MCF 10A (cell line): ENCODE data around the gene BRINP3. TPM values are rescaled to one million over a fixed set of nuclear protein-coding genes. Genes with fewer than 3 reads are reported as not detected.

Experiments
- BruUV-seq: library from RNA; stranded (reverse); fragments of 400-500 nt; replicated peaks from 2 replicates; lab custom pipeline; 2021; lab: Mats Ljungman, UMichigan
- CTCF ChIA-PET: fragments of 300-600 bp; sonication (Branson Sonifier 250); formaldehyde crosslinking; extraction: SDS; loops from one replicate; lab custom pipeline; 2021; ENCODE audit warnings: antibody characterized with exemption, inconsistent platforms; lab: Yijun Ruan, JAX
- POLR2A ChIA-PET: fragments of 300-600, 350-650 bp; sonication (Branson Sonifier 250); formaldehyde crosslinking; extraction: SDS; loops from one replicate; lab custom pipeline; 2020; ENCODE audit warnings: antibody characterized with exemption, inconsistent platforms; lab: Yijun Ruan, JAX
- DNase-seq: peaks from one replicate; pipeline ENCODE4 v3.0.0-alpha.2; 2018; ENCODE audit not compliant: unreplicated experiment
- H3K27ac Mint-ChIP-seq: one replicate; pipeline ENCODE4 v1.8.0; 2022; ENCODE audit warnings: mild to moderate bottlenecking, low read depth, mixed read lengths; ENCODE audit not compliant: unreplicated experiment
- H3K27me3 Mint-ChIP-seq: one replicate; pipeline ENCODE4 v1.8.0; 2022; ENCODE audit warnings: mixed read lengths; ENCODE audit not compliant: insufficient read depth, unreplicated experiment
- H3K36me3 Mint-ChIP-seq: one replicate; pipeline ENCODE4 v1.8.0; 2022; ENCODE audit warnings: mild to moderate bottlenecking, moderate library complexity, mixed read lengths; ENCODE audit not compliant: insufficient read depth, unreplicated experiment
- H3K4me1 Mint-ChIP-seq: one replicate; pipeline ENCODE4 v1.8.0; 2022; ENCODE audit warnings: mixed read lengths; ENCODE audit not compliant: insufficient read depth, unreplicated experiment
- H3K4me3 Mint-ChIP-seq: one replicate; pipeline ENCODE4 v1.8.0; 2022; ENCODE audit warnings: mild to moderate bottlenecking, moderate library complexity, mixed read lengths; ENCODE audit not compliant: unreplicated experiment
- H3K9me3 Mint-ChIP-seq: one replicate; pipeline ENCODE4 v1.8.0; 2022; ENCODE audit warnings: mixed read lengths; ENCODE audit not compliant: unreplicated experiment
- intact Hi-C: fragments of 100-400 bp; cut with micrococcal nuclease; formaldehyde crosslinking; loops from 2 replicates; pipeline ENCODE4 v1.14.1; 2022
- total RNA-seq: library from RNA; stranded (reverse); gene quantifications from 2 replicates; pipeline ENCODE4 v1.2.3, GENCODE V29; 2022
- TF ChIP-seq, protein P1 (sequence below): fragments of 200-600 bp; IDR thresholded peaks from one replicate; pipeline ENCODE4 v1.8.0; 2022; ENCODE audit warnings: antibody characterized with exemption, mild to moderate bottlenecking; ENCODE audit not compliant: unreplicated experiment

Gene BRINP3
- total RNA-seq, 1 experiment from 2014 or later, result 0.26 TPM

DNA sequence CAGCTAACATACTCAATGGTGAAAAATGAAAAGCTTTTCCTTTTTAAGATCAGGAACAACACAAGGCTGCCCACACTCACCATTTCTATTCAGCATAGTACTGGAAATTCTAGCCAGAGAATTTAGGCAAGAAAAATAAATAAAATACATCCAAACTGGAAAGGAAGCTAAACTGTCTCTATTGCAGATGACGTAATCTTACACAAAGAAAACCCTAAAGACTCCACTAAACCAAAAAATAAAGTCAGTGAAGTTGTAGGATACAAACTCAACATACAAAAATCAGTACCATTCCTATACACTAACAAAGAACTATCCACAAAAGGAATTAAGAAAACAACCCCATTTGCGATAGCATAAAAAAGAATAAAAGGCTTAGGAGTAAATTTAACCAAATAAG, 181.2 kb downstream of the BRINP3 start:
- H3K27ac Mint-ChIP-seq, result no peak overlapping the region
- POLR2A ChIA-PET, result no interaction called here
- no TSS peak for BruUV-seq
- H3K9me3 Mint-ChIP-seq, result no peaks in the 10 kb centered on the region
- H3K4me3 Mint-ChIP-seq, result no peak overlapping the region
- H3K36me3 Mint-ChIP-seq, result no peaks in the 10 kb centered on the region
- no peak for DNase-seq
- H3K4me1 Mint-ChIP-seq, result no peaks in the 10 kb centered on the region
- no peaks in the 10 kb centered on the region for H3K27me3 Mint-ChIP-seq
- intact Hi-C loops, result no loop called here
- CTCF ChIA-PET, result no interaction called here
- TF ChIP-seq, protein P1, sequence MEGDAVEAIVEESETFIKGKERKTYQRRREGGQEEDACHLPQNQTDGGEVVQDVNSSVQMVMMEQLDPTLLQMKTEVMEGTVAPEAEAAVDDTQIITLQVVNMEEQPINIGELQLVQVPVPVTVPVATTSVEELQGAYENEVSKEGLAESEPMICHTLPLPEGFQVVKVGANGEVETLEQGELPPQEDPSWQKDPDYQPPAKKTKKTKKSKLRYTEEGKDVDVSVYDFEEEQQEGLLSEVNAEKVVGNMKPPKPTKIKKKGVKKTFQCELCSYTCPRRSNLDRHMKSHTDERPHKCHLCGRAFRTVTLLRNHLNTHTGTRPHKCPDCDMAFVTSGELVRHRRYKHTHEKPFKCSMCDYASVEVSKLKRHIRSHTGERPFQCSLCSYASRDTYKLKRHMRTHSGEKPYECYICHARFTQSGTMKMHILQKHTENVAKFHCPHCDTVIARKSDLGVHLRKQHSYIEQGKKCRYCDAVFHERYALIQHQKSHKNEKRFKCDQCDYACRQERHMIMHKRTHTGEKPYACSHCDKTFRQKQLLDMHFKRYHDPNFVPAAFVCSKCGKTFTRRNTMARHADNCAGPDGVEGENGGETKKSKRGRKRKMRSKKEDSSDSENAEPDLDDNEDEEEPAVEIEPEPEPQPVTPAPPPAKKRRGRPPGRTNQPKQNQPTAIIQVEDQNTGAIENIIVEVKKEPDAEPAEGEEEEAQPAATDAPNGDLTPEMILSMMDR, result no peak

DNA sequence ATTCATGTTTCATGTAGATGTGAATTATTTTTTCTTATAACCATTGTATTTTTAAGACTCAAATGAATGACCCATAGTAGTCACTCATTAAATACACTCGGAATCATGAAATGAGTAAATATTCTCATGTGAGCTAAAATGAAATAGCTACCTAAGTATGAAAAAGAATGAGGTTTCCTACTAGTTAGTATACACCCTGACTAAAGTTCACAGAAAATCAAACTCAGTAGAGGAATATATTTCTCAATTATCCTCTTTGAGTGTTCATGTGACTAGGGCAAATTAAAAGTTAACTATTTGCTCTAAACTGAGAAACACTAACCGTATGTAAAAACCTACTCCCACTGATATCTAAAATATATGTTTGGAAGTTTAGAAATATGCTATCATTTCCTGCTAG, 187.8 kb downstream of the BRINP3 start:
- no peak for DNase-seq
- H3K36me3 Mint-ChIP-seq, result no peaks in the 10 kb centered on the region
- no peaks in the 10 kb centered on the region for H3K9me3 Mint-ChIP-seq
- POLR2A ChIA-PET, result no interaction called here
- intact Hi-C loops, result no loop called here
- no peak overlapping the region for H3K27ac Mint-ChIP-seq
- no peaks in the 10 kb centered on the region for H3K4me1 Mint-ChIP-seq
- no peaks in the 10 kb centered on the region for H3K27me3 Mint-ChIP-seq
- CTCF ChIA-PET, result no interaction called here
- no peak overlapping the region for H3K4me3 Mint-ChIP-seq
- TF ChIP-seq, protein P1, result no peak
- no TSS peak for BruUV-seq

DNA sequence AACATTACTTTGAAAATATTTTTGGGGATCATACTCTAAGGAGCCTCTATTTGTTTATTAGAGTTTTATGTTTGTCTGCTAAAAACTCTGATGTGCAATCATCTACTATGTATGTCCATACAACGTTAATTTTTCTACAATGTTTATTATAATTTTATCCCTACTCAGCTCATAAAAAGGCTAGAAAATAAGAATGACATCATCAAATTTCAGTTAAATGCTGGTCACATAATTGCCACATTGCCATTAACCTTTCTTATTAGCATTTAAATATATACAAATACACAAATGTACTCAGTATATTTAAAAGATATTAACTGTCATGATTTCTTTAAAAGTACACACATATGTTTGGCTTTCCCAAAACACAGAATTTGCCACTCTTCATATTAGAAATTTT, 191.6 kb downstream of the BRINP3 start:
- no TSS peak for BruUV-seq
- H3K4me1 Mint-ChIP-seq, result no peaks in the 10 kb centered on the region
- no peak overlapping the region for H3K4me3 Mint-ChIP-seq
- no peaks in the 10 kb centered on the region for H3K9me3 Mint-ChIP-seq
- DNase-seq, result no peak
- no peak overlapping the region for H3K27ac Mint-ChIP-seq
- TF ChIP-seq, protein P1, result no peak
- intact Hi-C loops, result no loop called here
- no peaks in the 10 kb centered on the region for H3K27me3 Mint-ChIP-seq
- no peaks in the 10 kb centered on the region for H3K36me3 Mint-ChIP-seq
- CTCF ChIA-PET, result no interaction called here
- POLR2A ChIA-PET, result no interaction called here

DNA sequence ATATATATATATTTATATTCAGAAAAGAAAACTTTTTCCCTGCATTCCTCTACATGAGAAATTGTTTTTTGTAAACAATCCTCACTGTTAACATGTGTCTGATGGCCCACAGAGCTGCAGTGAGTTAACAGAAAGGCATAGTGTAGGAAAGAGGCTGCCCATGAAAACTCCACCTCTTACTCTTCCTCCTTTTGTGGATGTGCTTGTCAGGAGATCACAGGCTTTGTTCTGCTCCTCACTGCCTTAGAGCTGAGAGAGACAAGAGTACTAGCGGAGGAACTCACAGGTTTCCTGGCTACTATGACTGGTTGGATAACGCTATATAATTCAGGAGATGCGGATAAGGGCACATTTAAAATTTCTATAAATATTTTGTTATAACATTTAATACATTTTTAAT, 200.6 kb downstream of the BRINP3 start:
- TF ChIP-seq, protein P1, result no peak
- H3K27me3 Mint-ChIP-seq, result no peaks in the 10 kb centered on the region
- H3K36me3 Mint-ChIP-seq, result no peaks in the 10 kb centered on the region
- CTCF ChIA-PET, result no interaction called here
- intact Hi-C loops, result no loop called here
- DNase-seq, result no peak
- BruUV-seq, result no TSS peak
- H3K4me3 Mint-ChIP-seq, result no peak overlapping the region
- no peak overlapping the region for H3K27ac Mint-ChIP-seq
- H3K4me1 Mint-ChIP-seq, result no peaks in the 10 kb centered on the region
- POLR2A ChIA-PET, result interaction anchor here (0.7 kb wide), 1 partner anchor 14 kb away, joined by 3 read pairs; no protein-coding TSS in a partner anchor
- no peaks in the 10 kb centered on the region for H3K9me3 Mint-ChIP-seq
